Measurements from ENCODE around the gene SLC9A9. TPM values are rescaled to one million over a fixed set of nuclear protein-coding genes. Genes with fewer than 3 reads are reported as not detected.

Gene SLC9A9
- total RNA-seq, 2 donors from 2014 or later, result 29.6 to 60.1 TPM

GRCh38 chr3:143387425-143387824 is 460.8 kb downstream of the SLC9A9 start:
- no peak for DNase-seq (ENCODE audit: low spot score)
- Histone ChIP-seq H3K9me3 (no peaks in the 10 kb centered on the region), H3K4me3 (no peak overlapping the region), H3K27ac (no peak overlapping the region), H3K4me1 (ENCODE audit: control insufficient read depth in 1 of 2, low read depth in 2 of 2) (no peaks in the 10 kb centered on the region), H3K36me3 (no peaks in the 10 kb centered on the region), H3K27me3 (replicated peaks; ENCODE audit: insufficient read depth) (no peaks in the 10 kb centered on the region)
- ATAC-seq (ENCODE audit: insufficient number of reproducible peaks, low FRiP score, low read depth), result no peak
- TF ChIP-seq, protein P1, sequence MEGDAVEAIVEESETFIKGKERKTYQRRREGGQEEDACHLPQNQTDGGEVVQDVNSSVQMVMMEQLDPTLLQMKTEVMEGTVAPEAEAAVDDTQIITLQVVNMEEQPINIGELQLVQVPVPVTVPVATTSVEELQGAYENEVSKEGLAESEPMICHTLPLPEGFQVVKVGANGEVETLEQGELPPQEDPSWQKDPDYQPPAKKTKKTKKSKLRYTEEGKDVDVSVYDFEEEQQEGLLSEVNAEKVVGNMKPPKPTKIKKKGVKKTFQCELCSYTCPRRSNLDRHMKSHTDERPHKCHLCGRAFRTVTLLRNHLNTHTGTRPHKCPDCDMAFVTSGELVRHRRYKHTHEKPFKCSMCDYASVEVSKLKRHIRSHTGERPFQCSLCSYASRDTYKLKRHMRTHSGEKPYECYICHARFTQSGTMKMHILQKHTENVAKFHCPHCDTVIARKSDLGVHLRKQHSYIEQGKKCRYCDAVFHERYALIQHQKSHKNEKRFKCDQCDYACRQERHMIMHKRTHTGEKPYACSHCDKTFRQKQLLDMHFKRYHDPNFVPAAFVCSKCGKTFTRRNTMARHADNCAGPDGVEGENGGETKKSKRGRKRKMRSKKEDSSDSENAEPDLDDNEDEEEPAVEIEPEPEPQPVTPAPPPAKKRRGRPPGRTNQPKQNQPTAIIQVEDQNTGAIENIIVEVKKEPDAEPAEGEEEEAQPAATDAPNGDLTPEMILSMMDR (IDR thresholded peaks at IDR 0.05), result no peak

- ATAC-seq (ENCODE audit: insufficient number of reproducible peaks, low FRiP score, low read depth), result no peak
- DNase-seq (ENCODE audit: low spot score), result no peak
- Histone ChIP-seq H3K27ac (no peak overlapping the region), H3K27me3 (replicated peaks; ENCODE audit: insufficient read depth) (no peaks in the 10 kb centered on the region), H3K36me3 (no peaks in the 10 kb centered on the region), H3K9me3 (no peaks in the 10 kb centered on the region), H3K4me3 (no peak overlapping the region), H3K4me1 (ENCODE audit: control insufficient read depth in 1 of 2, low read depth in 2 of 2) (no peaks in the 10 kb centered on the region)
- TF ChIP-seq, protein P1 (IDR thresholded peaks at IDR 0.05), result no peak
These were observed 464.2 kb downstream of the SLC9A9 start for GRCh38 chr3:143384076-143384475.

GRCh38 chr3:143383421-143383820 is 464.8 kb downstream of the SLC9A9 start:
- Histone ChIP-seq H3K4me1 (ENCODE audit: control insufficient read depth in 1 of 2, low read depth in 2 of 2) (no peaks in the 10 kb centered on the region), H3K9me3 (no peaks in the 10 kb centered on the region), H3K27me3 (replicated peaks; ENCODE audit: insufficient read depth) (no peaks in the 10 kb centered on the region), H3K4me3 (no peak overlapping the region), H3K36me3 (no peaks in the 10 kb centered on the region), H3K27ac (no peak overlapping the region)
- TF ChIP-seq, protein P1 (IDR thresholded peaks at IDR 0.05), result no peak
- DNase-seq (ENCODE audit: low spot score) (no peak), ATAC-seq (ENCODE audit: insufficient number of reproducible peaks, low FRiP score, low read depth) (no peak)

- H3K9me3 ChIP-seq, result no peaks in the 10 kb centered on the region
- H3K36me3 ChIP-seq, result no peaks in the 10 kb centered on the region
- H3K4me3 ChIP-seq, result no peak overlapping the region
- H3K27ac ChIP-seq, result no peak overlapping the region
- DNase-seq (ENCODE audit: low spot score) (no peak), ATAC-seq (ENCODE audit: insufficient number of reproducible peaks, low FRiP score, low read depth) (no peak)
- H3K4me1 ChIP-seq (ENCODE audit: control insufficient read depth in 1 of 2, low read depth in 2 of 2), result no peaks in the 10 kb centered on the region
- H3K27me3 ChIP-seq (replicated peaks; ENCODE audit: insufficient read depth), result no peaks in the 10 kb centered on the region
- TF ChIP-seq, protein P1 (IDR thresholded peaks at IDR 0.05), result no peak
These were observed 465.5 kb downstream of the SLC9A9 start for GRCh38 chr3:143382816-143383215.

- no peak overlapping the region for H3K4me3 ChIP-seq
- no peak for ATAC-seq (ENCODE audit: insufficient number of reproducible peaks, low FRiP score, low read depth)
- no peaks in the 10 kb centered on the region for H3K9me3 ChIP-seq
- DNase-seq (ENCODE audit: low spot score), result no peak
- H3K27me3 ChIP-seq (replicated peaks; ENCODE audit: insufficient read depth), result no peaks in the 10 kb centered on the region
- TF ChIP-seq, protein P1 (IDR thresholded peaks at IDR 0.05), result no peak
- no peaks in the 10 kb centered on the region for H3K4me1 ChIP-seq (ENCODE audit: control insufficient read depth in 1 of 2, low read depth in 2 of 2)
- no peak overlapping the region for H3K27ac ChIP-seq
- H3K36me3 ChIP-seq, result no peaks in the 10 kb centered on the region
These were observed 467.8 kb downstream of the SLC9A9 start for GRCh38 chr3:143380449-143380848.
